Epithelial cell of esophagus (primary cell): ENCODE data around the gene NMBR.

Experiments
- DNase-seq: peaks from one replicate; pipeline ENCODE4 v3.0.0; 2010; ENCODE audit warnings: low read depth
- H3K4me3 ChIP-seq: 2 replicates; pipeline ENCODE4 v1.5.1; 2011; ENCODE audit warnings: mild to moderate bottlenecking, low read length, control low read depth
- CTCF ChIP-seq: IDR thresholded peaks from 2 replicates; pipeline ENCODE4 v1.5.1; 2011; ENCODE audit warnings: low read depth, mild to moderate bottlenecking, low read length, control low read depth, inconsistent platforms; ENCODE audit not compliant: insufficient read depth; ENCODE audit errors: missing control alignments

The NMBR gene

GRCh38 chr6:142026471-142026870 lies 120.5 kb downstream of the NMBR start:
- no peak for TF ChIP-seq CTCF
- H3K4me3 ChIP-seq, result no peak overlapping the region

More at GRCh38 chr6:142026471-142026870, 120.5 kb downstream of the NMBR start:
- DNase-seq, result peak; percentile 86
